ENCODE results near the gene CEP85. TPM values are rescaled to one million over a fixed set of nuclear protein-coding genes. Genes with fewer than 3 reads are reported as not detected.

CEP85 gene
- total RNA-seq, 4 donors from 2014 or later = 28.5 to 61.6 (median 41.3) TPM

- in situ Hi-C loops (cut with MboI; ENCODE audit: low sequenced_read_pairs in 4 of 4) (no loop called here), intact Hi-C loops (cut with DNase I; ENCODE audit: low total_unique reads) (no loop called here)
- no peaks in the 10 kb centered on the region for H3K4me1 ChIP-seq
- no peak for TF ChIP-seq CTCF (IDR thresholded peaks at IDR 0.05 in 4 of 5, conservative IDR thresholded peaks at IDR 0.05 in 1 of 5)
- TF ChIP-seq POLR2A (IDR thresholded peaks at IDR 0.05) = no peak
- H3K27ac ChIP-seq = no peak overlapping the region
- H3K4me3 ChIP-seq = no peak overlapping the region
- H3K27me3 ChIP-seq = no peaks in the 10 kb centered on the region
- no peaks in the 10 kb centered on the region for H3K9me3 ChIP-seq
- H3K36me3 ChIP-seq = no peaks in the 10 kb centered on the region
- ATAC-seq = no peak
- DNase-seq = no peak
Measured at GRCh38 chr1:26197301-26197700, 36.7 kb upstream of the CEP85 start.

GRCh38 chr1:26197813-26198212 is 36.2 kb upstream of the CEP85 start:
- no peak for ATAC-seq
- TF ChIP-seq CTCF (IDR thresholded peaks at IDR 0.05 in 4 of 5, conservative IDR thresholded peaks at IDR 0.05 in 1 of 5) (no peak), POLR2A (IDR thresholded peaks at IDR 0.05) (no peak)
- in situ Hi-C loops (cut with MboI; ENCODE audit: low sequenced_read_pairs in 4 of 4) (no loop called here), intact Hi-C loops (cut with DNase I; ENCODE audit: low total_unique reads) (no loop called here)
- DNase-seq = no peak
- Histone ChIP-seq H3K27ac (no peak overlapping the region), H3K36me3 (no peaks in the 10 kb centered on the region), H3K9me3 (no peaks in the 10 kb centered on the region), H3K27me3 (no peaks in the 10 kb centered on the region), H3K4me3 (no peak overlapping the region), H3K4me1 (no peaks in the 10 kb centered on the region)

- DNase-seq = no peak
- ATAC-seq = no peak
- in situ Hi-C loops (cut with MboI; ENCODE audit: low sequenced_read_pairs in 4 of 4) = no loop called here
- H3K4me3 ChIP-seq = no peak overlapping the region
- H3K36me3 ChIP-seq = no peaks in the 10 kb centered on the region
- H3K4me1 ChIP-seq = no peaks in the 10 kb centered on the region
- no peak for TF ChIP-seq POLR2A (IDR thresholded peaks at IDR 0.05)
- TF ChIP-seq CTCF (IDR thresholded peaks at IDR 0.05 in 4 of 5, conservative IDR thresholded peaks at IDR 0.05 in 1 of 5) = no peak
- intact Hi-C loops (cut with DNase I; ENCODE audit: low total_unique reads) = loop anchor here (10.0 kb wide), 1 partner anchor 124 kb away; no protein-coding TSS in a partner anchor
- no peaks in the 10 kb centered on the region for H3K27me3 ChIP-seq
- no peaks in the 10 kb centered on the region for H3K9me3 ChIP-seq
- no peak overlapping the region for H3K27ac ChIP-seq
Measured at GRCh38 chr1:26200413-26200812, 33.6 kb upstream of the CEP85 start.

- Histone ChIP-seq H3K36me3 (no peaks in the 10 kb centered on the region), H3K4me1 (no peaks in the 10 kb centered on the region), H3K27ac (no peak overlapping the region), H3K4me3 (no peak overlapping the region), H3K27me3 (no peaks in the 10 kb centered on the region), H3K9me3 (no peaks in the 10 kb centered on the region)
- DNase-seq (no peak), ATAC-seq (no peak)
- intact Hi-C loops (cut with DNase I; ENCODE audit: low total_unique reads) (loop anchor here (10.0 kb wide), 1 partner anchor 121 kb away; no protein-coding TSS in a partner anchor), in situ Hi-C loops (cut with MboI; ENCODE audit: low sequenced_read_pairs in 4 of 4) (no loop called here)
- no peak for TF ChIP-seq CTCF (IDR thresholded peaks at IDR 0.05 in 4 of 5, conservative IDR thresholded peaks at IDR 0.05 in 1 of 5)
- no peak for TF ChIP-seq POLR2A (IDR thresholded peaks at IDR 0.05)
Measured at GRCh38 chr1:26203642-26204318, 30.2 kb upstream of the CEP85 start.
